Suppressor macrophage treated with lipopolysaccharide for 4 hours (primary cell): ENCODE data around the gene RPL22.

Experiments
- DNase-seq: peaks from one replicate; pipeline ENCODE4 v3.0.0-alpha.2; 2020

The RPL22 gene

DNA sequence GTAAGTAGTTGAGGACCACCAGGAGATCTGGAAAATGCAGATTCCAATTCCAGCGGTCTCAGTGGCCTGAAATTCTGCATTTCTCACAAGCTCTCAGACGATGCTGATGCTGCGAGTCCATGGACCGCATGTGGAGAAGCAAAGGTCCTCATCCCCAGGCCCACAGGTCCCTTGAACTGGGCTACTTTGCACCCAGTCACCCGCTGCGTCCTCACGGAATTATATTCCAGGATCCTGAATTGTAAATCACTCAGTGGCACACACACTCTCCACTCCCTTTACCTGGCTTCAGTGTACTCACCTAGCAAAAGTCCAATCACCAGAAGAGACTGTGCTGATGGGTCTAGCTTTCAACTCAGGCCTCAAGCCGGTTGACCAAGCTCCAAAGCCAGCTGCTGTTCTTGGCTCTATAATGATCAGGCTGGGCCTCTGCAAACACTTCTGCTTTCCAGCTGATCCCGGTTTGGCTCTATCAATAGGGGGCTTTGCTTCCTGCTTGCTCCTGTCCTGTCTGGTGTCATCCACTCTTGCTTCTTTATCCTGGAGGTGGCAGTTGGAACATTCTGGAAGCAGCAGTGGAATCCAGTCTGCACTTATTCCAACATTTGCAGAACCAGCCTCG lies 904 bp upstream of the RPL22 start:
- no peak for DNase-seq

DNA sequence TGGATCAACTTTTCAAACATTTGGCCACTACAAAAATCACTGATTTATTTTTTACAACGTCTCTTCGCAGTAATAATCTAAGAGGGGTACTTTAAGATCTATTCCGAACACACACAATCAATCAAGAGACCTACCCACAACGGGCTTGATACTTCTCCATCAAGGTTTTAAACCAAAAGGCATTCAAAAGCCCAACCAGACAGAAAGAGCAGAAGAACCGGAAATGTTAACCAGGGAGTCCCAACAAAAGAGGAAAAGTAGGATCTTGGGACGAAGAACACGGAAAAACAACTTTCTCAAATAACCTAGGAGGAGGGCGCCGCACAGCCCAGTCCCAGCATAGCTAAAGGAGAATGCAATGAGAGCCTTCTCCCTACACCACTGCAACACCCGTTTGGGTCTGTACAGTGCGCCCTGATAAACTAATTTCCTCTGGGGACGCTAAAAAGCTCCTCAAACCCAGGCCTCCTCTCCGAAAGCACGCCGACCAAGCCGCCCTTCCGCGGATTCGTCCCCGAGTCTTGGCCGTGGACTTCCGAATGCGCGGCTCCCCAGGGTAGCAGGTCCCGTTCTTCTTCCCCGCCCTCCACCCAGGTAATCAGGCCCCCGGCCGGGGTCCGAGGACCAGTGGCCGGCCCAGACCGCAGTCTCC lies 623 bp downstream of the RPL22 start:
- no peak for DNase-seq

DNA sequence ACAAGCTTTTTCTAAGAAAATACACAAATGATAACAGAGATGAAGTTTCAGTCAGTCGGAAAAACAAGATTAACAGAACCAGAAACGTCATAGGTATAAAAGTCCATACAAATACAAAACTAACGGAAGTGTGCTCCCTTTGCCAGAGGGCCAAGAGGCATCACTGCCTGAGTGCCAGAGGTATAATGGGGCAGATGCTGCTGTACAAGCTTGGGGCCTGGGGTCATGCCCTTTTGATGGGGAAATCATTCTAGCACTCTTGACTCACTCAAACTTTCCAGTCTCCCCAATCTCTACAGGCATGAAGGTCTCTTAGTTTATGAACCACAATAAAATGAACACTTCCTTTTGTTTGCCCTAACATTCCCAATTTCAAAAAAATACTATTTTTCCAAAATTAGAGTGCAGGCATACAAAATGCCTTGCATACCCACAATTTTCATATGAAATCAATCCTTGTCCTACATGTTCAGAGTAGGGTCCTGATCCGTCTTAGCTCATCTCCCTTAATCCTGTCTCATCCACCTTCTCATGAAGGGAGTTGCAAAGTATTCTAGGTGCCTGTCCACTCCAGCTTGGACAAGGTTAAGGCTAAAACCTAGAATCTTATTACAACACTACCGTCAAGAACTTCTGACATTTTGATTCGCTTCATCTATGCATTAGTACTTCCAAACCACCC lies 1.5 kb downstream of the RPL22 start:
- no peak for DNase-seq

DNA sequence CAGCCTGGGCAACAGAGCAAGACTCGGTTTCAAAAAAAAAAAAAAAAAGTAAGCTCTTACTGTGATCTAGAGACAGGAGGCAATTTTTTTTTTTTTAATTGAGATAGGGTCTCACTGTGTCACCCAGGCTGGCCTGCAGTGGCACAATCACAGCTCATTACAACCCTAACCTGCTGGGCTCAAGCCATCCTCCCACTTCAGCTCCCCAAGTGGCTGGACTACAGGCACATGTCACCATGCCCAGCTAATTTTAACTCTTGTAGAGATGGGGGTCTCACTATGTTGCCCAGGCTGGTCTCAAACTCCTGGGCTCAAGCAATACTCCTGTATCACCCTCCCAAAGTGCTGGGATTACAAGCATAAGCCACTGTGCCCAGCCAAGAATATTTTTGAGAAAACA lies 7.4 kb downstream of the RPL22 start:
- DNase-seq, result no peak

DNA sequence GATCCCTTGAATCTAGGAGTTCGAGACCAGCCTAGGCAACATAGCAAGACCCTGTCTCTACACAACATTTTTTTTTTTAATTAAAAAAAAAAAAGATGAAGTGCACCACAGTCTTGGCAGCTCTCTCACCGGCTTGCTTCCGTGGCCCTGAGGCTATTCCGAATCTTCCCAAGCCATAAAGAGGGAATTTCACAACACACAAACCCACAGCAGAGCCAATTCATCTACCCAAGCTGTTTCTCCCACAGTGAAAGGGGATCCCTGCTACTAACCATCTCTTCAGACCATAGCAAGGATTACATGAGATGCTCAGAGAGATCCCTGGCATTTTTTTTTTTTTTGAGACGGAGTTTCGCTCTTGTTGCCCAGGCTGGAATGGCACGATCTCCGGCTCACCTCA lies 10.9 kb downstream of the RPL22 start:
- no peak for DNase-seq

DNA sequence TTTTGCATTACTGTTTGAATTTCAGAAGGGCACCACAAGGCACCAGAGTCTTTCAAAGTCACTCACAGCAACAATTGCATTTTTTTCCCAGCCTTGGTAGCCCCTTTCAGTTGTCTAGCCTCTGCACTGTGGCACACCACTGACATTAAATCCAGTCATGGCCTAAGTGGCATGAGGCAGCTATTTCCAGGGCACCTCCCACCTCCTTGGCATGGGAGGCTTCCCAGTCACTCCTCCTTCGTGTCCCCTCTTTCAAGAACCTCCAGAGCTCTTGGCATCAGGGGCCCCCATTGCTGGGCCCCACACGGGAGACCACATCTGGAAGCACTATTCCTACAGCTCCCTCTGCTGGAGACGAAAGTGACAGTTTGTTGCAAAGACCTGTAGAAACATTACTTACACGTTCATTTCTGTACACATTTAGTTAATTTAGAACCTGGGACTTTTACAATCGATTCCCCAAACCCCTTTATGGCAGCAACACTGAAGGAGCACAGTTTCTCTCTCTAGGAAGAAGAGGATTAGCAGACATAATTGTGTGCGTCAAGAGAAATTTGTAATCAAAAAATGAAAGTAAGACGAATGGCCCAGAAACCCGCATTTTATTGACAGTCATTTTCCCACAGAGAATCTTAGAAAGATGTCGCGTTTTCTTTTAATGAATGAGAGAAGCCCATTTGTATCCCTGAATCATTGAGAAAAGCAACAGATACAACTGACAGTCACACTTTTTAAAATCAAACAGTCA lies 13.6 kb downstream of the RPL22 start:
- peak; percentile 35 for DNase-seq

DNA sequence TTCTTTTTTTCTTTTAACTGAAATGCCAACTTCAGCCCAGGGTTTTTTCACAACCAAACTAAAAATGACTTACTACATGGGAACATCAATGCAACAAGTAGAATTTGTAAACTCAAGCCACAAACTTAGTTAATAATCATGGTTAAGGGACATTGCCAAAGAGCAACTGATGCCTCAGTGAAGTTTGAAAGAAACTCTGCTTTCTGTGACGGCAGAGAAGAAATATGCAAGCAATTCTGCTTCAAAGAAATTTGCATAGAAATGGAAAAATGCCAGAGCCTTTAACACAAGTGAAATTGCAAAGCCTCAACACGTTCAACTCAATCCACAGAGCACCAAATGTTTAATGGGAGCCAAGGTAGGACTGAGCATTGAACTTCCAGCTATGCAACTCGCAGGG lies 14.2 kb downstream of the RPL22 start:
- no peak for DNase-seq

DNA sequence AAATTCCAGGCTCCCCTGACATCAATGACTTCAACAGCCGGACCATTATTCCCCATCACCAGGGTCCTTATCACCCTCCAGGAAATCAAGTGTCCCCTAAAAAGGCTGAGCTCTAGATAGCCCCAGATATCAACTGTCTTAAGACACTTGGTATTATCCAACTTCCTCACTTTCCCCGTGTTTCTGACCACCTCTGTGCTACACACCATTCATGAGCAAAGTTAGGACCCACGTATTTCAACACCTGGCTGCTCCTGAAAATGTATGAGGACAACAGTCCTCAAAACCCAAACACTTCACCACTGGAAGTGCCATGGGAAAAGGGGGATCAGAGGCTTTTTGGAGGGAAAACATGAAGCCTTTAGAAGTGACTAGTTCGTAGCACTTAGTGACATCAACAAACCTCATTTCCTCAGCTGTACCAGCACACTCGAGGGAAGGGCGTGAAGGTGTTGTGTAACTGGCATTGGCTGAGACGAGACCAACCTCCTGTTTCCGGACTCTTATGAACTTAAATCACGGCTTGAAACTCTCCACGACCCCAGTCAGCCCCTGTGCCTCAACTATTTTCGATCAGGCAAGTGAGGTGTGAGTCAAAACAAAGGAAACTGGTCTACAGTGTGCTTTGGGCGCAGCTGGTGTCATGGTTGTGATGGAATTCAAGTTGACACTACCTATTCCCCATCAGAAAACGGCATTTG lies 15.2 kb downstream of the RPL22 start:
- DNase-seq, result no peak

DNA sequence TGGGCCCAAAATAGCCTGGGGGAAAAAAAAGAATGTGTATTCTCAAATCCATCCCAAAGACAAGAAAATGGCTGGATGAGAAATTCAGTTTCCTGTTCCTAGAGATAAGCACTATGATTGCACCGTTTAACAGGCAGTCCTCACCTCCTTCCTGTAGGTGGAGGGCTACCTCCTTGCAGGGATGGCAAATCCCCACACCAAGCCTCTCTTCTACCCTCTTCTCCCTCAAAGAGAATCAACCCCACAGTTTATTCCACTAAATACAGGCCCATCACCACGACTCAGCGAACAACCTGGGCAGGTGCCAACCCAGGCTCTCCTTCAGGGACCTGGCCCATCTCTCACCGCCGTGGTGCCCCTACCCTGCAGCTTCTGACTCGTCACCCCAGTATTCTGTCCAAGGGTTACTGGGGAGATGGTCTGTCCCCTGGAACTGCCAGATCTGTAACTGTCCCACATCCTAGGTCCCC lies 15.8 kb downstream of the RPL22 start:
- no peak for DNase-seq

DNA sequence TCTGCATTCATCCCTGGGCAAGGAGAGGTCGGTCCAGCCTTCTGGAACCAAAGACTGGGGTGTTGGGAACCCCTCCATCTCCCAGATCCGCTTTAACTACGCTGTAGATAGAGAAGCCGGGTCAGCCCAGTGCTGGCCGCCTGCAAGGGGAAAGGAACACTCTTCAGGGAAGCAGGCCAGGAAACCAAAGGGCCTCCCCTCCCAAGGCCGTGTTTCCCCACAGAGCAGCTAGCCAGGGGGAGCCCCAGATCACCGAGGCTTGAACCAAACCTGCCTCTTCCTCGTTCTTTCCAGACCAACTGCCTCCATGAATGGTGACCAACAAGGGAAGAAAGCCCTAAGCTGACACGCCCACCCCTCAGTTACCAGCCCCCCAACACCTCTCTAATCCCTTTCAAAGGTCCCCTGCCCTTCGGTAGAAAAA lies 18.0 kb downstream of the RPL22 start:
- DNase-seq, result no peak

DNA sequence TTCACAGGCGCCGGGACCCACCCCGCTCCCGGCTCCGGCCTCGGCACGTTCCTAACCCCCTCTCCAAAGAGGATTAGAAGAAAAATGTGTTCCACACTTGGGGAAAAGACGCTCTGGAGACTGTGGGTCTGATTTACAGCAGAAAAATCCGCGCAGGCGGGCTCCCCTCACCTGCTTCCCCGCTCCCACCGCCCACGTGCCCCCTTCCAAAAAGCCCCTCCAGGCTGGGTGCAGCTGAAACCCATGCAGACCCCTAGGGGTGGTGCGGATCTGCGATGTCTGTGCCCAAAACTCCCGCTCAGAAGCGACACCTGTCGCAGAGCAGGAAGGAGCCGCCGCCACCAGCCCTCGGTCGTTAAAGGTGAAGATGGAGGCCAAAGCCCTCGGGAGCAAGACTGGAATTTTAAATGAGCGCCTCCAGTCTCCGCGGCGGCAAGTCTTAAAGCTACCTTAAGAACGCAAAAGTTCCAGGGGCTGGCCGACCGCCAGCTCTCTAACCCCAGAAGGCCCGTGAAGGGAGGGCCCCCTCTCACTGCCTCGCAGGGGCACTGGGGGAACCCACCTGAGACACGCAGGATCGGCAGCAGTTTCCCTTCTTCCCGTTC lies 18.6 kb downstream of the RPL22 start:
- no peak for DNase-seq

DNA sequence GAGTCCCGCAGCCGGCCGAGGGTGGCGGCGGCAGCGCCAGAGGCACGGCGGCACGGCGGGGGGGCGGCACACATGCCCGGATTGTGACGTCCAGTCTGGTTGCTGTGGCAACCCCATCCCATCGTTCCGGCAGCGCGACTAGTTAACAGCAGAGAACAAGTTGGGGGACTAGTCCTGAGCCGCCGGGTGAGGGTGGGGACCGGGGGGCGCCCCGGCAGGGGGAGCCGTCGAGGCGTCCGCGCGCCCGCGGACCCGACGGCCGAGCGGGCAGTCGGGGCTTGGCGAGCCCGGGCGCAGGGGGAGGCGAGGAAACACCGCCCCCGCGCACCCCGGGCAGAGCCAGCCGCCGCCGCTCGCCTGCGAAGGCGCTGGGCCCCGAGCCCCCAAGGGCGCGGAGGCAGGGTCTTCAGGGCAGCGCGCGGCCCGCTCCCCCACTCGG lies 19.1 kb downstream of the RPL22 start, which contains the start of gene CHD5:
TSS of gene CHD5 (minus strand) at position 54 of the 439 bp plus-strand sequence. CDS start 298 bp downstream, outside the sequence.
- DNase-seq, result no peak

DNA sequence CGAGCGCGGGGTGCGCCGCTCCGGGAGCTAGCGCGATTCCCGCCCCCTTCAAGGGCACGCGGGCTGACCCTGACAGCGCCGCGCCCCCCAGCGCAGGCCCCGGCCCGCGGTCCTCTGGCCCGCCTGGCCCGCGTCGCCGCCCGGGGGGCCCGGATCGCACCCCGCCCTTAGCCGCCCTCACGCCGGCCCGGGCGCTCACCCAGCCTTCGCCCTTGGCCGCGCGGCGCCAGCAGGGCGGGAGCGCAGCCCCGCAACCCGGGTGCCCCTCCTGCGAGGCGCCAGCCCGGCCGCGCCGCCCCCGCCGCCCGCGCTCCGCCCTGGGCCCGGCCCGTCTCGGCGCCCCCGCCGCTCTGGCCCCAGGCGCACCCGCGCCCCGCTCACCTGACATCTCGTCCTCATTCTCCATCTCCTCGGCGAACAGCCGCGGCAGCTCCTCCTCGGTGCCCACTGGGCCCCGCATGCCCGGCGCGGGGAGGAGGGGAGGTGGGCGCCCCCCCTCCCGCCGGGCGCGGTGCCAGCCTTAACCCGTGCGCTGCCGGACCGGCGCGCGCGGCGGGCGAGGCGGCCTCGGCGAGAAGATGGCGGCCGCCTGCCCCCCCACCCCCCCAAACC lies 19.7 kb downstream of the RPL22 start:
- DNase-seq, result no peak

DNA sequence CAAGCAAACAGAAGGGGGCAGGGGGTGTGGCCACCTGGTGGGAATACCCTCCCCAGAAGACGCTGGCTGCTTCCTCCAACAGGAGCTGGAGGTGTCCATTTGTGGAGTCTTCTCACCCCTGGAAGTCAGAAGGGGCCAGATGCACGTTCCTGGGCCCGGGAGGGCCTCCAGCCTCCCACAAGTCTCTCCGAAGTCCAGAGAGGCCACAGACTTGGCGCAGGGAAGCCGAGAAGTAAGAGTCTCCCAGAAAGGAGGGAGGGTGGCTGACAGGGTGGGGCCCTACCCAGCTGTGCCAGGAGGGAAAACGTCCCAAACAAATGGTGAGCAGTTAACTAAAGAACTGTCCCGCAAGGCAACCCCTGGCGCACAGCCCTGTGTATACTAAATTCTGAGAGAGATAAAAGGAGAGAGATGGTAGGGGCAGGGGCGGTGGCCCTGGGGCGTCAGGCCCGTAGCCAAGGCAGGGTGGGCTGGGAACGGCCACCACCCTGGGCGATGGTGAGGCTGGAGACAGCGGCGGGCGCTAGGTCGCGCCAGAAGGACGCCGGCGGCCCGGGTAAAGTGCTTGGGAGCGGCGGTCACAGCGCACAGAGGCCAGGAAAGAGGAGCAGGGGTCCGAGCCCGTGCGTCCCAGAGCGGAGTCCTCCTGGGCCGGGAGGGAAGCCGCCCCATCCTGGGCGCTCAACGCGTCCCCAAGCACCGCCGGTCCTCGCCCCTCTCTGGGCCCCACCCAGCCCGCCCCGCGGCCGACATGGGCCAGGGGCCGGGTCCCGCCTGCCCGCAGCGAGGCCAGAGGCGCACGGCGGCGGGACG lies 20.4 kb downstream of the RPL22 start:
- no peak for DNase-seq

DNA sequence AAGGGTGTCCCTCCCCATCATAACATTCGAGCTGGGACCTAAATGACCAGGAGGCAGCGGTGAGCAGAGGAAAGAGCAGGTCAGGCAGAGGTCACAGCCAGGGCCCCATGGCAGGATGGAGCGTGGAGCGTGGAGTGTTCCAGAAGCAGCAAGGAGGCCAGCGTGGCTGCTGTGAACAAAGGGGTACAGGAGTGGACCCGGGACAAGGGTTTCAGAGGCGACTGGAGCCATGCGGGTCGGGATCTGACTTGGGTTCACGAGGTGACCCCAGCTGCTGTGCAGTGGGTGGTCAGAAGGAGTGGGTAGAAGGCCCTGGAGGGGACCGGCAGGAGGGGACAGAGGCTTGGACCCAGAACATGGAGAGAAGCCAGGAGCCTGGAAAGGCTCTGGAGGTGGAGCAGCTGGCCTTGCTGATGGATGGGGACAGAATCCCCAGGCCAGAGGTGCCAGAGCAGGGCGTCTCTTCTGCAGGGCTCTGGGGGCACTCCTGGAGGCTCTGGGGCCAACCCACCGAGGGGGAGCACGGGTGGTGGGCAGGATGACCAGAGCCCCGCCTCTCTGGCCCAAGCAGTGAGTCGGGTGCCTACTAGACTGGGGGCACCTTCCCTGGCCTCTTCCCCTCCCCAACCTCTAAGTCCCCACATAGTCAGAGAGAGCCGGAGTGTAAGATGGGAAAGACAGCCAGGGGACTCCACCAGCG lies 21.6 kb downstream of the RPL22 start:
- no peak for DNase-seq

DNA sequence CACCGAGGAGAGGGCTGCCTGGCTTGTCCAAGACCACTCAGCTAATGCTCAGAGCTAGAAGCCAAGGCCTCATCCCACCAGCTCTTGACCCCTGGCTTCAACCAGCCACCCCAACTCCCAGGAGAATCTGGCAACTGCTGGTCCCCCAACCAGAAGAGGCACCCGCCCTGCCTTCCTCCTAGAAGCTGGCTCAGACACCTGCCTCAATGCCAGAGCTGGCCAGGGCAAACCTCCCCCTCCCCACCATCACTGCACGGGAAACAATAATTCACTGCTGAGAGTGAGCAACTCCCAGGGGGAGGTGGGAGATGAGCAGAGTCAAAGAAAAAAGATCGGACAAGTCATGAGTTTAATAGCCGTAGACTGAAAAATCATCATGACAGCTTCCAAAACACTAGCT lies 22.6 kb downstream of the RPL22 start:
- no peak for DNase-seq

DNA sequence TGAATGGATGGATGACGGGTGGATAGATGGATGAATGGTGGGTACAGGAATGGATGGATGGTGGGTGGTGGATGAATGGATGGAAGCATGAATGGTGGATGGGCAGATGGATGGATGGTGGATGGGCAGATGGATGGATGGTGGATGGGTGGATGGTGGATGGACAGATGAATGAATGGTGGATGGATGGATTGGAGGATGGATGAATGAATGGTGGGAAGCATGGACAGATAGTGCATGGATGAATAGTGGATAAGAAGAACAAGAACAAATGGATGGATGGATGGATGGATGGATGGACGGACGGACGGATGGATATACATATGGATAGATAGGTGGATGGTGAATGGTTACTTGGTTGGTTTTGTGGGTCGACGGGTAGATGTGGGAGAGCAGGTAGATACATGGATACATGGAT lies 24.0 kb downstream of the RPL22 start:
- DNase-seq, result no peak

DNA sequence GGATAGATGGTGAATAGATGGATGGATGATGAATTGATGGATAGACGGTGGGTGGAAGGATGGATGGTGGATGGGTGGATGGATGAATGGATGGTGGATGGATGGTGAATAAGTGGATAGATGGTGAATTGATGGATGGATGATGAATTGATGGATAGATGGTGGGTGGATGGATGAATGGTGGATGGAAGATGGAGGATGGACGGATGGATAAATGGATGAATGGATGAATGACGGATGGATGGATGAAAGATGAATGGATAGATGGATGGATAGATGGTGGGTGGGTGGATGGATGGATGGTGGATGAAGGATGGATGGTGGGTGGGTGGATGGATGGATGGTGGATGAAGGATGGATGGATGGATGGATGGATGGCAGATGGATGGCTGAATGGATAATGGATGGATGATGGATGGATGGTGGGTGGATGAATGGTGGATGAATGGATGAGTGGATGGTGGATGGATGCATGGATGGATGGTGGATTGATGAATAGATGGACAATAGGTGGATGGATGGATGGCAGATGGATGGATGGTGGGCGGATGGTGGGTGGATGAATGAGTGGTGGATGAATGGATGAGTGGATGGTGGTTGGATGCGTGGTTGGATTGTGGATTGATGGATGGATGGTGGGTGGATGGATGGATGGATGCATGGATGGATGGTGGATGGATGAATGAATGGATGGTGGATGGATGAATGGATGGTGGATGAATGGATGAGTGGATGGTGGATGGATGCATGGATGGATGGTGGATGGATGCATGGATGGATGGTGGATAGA lies 24.6 kb downstream of the RPL22 start:
- DNase-seq, result no peak

DNA sequence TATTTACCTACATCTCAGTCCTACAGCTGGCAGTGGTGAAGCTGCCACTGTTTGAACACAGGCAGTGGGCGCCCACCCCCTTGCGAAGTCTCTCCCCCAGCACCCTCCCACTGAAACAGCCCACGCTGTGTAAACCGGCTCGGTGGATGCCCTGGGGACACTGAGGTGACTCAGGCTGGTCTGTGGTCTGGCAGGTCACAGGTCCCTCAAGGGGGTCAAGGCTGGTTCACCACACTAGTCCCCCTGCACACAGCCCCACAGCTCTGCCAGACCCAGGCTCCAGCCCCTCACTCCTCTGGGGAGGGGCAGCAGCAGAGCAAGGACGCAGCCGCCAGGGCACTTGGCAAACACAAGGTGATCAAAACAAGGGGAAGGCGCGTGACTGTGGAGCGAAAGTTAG lies 26.8 kb downstream of the RPL22 start:
- DNase-seq, result no peak
